GM21367 (cell line): ENCODE measurements around the gene ANP32B.
"Not testable (repeated sequence)": the region's sequence is repeated elsewhere in the genome, so short reads cannot be mapped to it uniquely, and the experiment has no call there.

ENCODE experiments used
- ATAC-seq: cut with Tn5 transposase; IDR thresholded peaks from one replicate; pipeline ENCODE4 v1.9.1; 2021; ENCODE audit not compliant: unreplicated experiment

Gene ANP32B

DNA sequence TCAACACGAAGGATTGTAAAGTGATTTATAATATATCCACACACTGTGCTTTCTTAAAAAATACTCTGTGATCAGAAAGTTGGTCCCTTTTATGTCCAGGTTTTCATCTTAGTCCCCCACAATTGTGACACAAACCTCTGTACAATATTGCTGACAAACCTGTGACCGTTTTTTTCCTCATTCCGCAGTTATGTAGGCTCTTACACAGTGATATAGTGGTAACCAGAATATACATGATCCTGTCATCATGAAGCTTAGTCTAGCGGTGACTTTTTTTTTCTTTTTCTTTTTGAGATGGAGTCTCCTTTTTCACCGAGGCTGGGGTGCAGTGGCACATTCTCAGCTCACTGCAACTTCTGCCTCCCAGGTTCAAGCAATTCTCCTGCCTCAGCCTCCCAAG lies 8.7 kb downstream of the ANP32B start:
- no peak for ATAC-seq

DNA sequence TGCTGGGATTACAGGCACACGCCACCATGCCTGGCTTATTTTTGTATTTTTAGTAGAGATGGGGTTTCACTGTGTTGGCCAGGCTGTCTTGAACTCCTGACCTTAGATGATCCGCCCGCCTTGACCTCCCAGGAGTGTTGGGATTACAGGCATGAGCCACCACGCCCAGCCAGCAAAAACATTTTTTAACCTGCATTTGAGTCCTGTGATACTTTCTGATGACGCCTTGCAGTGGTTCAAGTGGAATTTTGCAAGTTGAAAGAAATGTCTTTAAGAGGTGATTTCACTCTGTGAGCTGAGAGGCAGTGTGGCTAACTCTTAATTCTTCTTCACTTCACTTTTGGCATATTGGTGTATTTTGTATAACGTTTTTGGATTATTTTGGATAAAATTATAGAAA lies 9.1 kb downstream of the ANP32B start:
- no peak for ATAC-seq

DNA sequence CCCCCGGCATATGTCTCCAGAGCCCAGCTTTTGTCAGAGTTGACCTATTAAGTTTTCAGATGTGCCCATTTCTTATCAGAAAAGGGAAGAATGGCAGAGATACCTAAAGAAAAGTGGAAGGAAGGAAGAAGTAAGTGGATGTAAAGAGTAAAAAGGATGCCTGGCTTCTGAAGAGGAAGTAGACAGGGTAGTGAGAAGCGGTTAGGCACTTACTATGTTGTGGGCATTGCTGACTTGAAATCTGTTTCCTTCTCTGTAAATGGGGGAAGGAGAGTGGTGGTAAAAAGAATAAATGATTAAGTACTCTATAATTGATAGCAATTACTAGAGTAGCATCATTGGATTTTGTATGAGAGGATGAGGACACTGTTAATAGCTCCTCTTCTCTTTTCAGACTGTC lies 9.9 kb downstream of the ANP32B start:
- no peak for ATAC-seq

DNA sequence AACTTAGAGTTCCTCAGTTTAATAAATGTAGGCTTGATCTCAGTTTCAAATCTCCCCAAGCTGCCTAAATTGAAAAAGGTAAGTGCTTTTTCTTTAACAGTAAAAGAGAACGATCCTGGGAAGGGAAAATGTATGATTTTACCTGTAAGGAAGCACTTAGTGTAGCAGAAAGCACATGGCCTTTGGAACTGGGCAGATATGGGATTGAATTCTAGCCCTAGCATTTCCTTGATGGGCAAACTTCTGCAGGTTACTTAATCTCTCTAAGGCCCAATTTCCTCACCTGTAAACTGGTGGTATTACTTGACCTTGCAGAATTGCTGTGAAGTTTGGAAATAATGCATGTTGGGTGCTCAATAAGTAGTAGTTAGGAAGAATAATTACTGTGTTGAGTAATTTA lies 11.6 kb downstream of the ANP32B start:
- ATAC-seq: no peak

DNA sequence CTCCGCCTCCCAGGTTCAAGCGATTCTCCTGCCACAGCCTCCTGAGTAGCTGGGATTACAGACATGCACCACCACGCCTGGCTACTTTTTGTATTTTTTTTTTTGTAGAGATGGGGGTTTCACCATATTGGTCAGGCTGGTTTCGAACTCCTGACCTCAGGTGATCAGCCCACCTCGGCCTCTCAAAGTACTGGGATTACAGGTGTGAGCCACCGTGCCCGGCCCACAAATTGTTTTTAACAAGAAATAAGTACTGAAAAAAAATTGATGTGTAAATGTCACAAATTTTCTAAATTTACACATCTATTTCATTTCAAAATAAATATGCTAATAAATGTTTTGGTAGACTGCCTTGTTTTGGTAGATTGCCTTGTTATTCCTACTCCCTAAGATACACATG lies 13.5 kb downstream of the ANP32B start:
- not testable (repeated sequence) for ATAC-seq

DNA sequence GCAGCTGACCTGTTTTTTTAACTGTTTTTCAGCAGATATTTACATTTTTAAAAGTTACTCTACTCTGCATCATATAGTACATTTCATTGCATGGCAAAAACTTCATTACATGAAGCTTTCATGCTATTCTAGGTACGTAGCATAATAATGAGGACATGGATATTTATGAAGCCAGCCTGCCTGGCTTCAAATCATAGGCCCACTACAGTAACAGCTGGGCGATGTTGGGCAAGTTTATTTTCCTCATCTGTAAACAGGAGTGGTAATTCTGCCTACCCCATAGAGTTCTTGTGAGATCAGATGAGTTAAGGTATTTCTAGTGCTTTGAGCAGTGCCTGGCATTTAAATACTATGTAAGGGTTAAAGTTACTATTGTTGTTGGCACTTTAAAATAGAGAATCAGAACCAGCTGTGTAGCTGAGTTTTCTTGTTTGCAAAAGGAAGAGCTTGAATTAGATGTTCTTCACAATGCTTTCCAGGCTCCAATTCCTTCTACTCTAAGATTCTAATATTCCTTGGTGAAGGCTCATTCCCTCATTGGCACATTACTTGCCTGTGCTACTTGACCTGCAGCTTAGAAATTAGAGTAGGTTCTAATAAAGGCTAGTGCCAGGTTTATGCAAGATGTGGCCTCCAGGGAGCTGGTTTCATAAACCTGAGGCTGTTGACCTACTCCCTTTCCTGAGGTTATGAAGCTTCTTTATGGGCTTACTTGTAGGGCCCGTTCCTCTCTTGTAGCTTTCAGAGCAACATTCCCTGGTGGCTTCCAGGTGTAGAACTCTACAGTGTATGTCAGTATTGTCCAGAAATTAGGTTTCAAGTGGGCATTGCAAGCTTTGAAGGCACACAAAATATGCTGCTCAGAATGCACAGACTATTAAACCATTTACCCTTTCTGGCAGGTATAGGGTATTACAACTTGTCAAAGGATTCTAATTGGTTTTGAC lies 14.5 kb downstream of the ANP32B start:
- no peak for ATAC-seq

DNA sequence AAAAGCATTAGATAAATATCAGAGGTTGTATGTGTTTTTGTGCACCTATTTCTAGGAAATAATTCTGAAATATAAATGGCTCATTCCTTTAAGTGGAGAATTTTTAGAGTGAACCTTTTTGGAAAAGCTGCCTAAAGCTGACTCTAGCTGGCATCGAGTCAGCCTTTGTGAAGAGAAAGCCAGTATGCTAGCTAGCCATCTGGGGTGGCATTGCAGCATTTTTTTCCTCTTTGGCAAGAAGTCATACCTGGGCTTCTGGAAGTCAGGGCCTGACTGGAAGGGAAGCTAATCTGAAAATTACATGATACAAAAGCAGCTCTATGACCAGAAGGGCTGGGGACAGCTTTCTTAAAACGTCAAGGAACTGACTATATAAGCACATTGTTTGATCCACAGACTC lies 19.7 kb downstream of the ANP32B start:
- ATAC-seq: no peak

DNA sequence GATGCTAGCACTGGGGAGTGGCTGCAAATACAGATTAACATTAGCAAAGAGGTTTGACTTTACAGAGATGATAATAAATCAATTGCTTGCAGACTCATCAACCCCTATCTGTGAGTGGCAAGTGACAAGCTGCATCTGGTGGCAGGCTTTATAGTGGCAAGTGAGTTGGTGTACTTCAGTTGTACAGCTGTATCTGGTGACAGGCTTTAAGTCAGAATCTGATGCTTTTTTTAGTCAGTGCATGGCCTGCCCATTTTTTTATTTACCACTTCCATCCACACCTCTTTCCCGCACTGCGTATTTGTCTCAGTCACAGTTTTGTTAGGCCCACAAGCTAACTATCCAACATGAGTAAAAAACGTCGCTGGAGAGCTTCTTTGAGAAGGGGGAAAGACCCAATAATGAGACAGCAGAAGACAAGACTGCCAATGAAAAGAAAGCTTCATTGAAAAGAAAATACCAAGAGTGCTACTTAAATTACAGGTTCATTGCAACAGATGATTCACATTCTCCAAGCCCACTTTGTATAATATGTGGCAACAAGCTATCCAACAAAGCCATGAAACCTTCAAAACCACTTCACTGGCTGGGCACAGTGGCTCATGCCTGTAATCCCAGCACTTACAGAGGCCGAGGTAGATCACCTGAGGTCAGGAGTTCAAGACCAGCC lies 23.1 kb downstream of the ANP32B start:
- no peak for ATAC-seq

DNA sequence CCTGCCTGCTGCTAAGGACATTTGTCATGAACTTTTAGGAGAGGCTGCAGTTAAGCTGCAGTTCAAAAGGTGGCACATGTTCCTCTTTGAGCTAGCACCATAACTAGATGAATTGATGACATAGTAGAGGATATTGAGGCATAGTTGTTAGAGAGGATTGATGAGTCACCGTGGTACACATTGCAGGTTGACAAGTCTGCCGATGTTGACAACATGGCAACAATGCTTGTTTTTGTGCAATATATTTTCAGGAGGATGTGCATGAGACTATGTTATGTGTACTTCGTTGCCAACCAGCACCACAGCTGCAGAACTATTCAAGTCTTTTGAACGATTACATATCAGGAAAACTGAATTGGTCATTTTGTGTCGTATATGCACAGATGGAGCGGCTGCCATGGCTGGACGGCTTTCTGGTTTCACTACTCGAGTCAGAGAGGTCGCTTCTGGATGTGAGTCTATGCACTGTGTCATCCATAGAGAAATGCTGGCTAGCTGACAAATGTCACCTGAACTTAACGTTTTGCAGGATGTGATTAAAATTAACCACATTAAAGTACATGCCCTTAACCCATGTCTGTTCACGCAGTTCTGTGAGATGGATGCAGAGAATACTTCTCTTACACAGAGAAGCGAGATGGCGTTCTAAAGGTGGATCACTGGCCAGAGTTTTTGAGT lies 24.2 kb downstream of the ANP32B start:
- no peak for ATAC-seq

DNA sequence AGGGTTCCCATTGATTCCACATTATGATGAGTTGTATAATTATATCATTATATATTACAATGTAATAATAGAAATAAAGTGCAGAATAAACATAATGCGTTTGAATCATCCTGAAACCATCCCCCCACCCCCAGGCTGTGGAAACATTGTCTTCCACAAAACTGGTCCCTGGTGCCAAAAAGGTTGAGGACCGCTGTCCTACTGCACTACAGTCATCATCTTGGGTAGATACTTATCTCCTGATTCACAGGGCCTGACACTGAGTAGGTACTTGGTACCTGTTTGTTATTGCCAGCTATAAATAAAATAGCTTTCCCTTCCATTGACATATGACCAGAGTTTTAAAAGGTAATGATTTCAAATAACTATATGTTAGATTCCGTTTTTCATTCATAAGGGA lies 25.6 kb downstream of the ANP32B start:
- ATAC-seq: no peak

DNA sequence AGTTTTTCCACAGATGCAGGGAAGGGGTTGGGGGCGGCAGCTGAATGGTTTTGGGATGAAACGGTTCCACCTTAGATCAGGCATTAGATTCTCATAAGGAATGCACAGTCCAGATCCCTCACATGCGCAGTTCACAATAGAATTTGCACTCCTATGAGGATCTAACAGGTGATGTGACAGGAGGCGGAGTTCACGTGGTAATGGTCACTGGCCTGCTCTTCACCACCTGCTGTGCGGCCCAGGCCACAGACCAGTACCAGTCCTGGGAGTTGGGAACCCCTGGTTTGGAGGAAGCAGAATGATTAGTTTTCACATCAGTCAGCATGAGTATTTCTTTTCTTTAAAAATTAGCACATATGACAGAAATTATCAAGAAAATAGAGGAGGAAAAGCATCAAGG lies 26.3 kb downstream of the ANP32B start:
- ATAC-seq: no peak

DNA sequence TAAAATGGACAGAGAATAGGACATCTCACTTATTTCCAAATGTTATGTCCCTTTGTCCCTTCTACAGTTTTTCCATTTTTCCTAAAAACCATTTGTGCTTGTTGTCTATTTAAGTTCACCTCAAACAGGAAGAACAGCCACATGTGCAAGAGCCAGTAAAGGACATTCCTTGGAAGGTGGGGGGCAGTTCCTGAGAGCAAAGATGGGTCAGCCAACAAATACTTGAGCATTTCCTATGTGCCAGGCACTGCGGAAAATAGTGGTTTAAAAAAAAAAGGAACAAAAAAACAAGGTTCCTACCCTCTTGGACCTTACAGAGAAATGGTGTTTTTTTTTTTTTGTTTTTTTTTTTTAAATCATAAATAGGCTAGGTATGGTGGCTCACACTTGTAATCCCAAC lies 26.8 kb downstream of the ANP32B start:
- ATAC-seq: no peak

DNA sequence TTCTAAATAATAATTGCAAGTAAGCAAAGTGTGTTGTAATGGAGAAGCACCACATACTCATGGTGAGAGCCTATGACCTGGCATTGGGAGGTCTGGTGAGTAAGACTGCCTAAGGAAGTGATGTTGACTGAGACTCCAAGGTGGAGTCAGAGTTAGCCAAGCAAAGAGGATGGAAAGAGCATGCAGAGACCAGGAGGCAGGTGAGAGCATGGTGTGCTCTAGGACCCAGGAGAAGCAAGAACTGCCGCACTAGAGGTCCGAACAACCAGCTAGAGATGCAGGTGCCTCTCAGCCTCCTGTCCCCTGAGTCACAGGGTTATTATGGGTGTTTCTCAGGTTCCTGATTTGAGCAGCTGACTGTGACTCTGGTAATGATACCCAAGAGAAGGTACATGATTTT lies 27.3 kb downstream of the ANP32B start:
- ATAC-seq: peak; percentile 82

DNA sequence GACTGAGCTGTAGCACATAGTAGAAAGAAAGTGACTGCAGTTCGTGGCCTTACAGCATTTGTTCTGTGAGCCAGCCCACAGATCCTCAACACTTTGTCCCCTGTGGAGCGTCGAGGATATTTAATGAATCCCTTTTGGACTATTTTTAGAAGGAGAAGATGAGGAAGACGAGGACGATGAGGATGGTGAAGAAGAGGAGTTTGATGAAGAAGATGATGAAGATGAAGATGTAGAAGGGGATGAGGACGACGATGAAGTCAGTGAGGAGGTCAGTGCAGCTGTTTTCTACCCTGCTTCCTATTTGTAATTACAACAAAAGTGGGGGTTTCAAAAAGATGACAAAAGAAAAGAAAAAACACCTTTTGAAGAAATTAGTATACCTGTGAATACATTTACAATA lies 28.0 kb downstream of the ANP32B start:
- no peak for ATAC-seq

DNA sequence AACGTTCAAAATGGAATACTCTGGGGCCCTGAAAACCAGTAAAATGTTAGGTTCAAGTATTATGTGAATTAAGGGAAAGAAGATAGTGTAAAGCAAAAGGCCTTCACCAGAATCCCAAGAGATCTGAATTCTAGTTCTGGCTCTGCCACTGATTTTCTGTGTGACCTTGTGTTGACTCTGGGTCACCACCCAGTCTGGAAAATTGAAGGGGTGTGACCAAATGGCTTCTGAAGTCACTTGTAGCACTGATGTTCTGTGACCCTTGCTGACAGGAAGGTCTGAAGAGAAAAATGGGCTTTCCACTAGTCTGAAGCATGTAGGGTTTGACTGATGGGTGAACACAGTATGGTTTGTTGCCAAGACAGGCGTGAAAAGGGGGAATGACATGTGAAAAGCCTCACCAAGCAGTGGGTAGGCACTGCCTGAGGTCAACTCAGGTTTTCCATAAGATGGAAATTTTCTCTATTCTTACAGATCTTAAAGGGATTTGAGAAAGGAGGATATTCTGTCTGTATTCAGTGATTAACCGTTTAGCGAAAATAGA lies 33.1 kb downstream of the ANP32B start:
- ATAC-seq: no peak

DNA sequence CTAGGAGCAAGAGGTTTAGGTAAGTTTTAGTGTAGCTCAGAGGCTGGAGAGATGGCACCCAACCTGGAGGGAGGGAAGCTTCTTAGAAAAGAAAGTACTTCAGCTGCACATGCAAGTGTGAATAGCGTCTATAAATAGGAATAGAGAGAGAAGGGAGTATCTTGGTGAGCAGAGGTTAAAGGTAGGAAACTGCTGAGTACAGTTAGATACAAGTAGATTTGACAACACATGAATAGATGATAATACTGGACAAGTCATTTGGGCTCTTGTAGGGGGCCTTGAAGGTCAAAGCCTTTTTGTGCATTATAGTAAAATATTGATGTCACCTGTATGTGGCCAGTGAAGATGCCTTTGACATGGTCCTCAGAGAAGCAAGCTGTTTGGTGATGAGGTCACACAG lies 34.2 kb downstream of the ANP32B start:
- ATAC-seq: no peak

DNA sequence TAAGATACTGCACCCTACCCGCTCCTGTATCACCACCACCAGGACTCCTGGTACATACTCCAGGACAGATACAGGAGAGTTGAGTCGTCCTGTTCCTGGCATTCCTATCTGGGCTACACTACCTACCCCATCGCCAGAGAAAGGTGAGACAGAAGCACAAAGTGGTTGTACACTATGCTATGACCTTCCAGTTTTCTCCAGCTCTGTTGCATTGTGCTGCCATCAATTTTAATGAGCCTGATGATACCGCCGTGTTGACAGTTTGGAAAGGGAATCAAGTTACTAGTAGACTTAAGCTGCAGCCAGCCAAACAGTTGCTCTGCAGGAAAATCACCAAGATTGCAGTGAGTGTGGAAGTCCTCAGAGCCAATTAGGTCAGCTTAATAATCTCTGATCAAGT lies 35.2 kb downstream of the ANP32B start:
- ATAC-seq: no peak

DNA sequence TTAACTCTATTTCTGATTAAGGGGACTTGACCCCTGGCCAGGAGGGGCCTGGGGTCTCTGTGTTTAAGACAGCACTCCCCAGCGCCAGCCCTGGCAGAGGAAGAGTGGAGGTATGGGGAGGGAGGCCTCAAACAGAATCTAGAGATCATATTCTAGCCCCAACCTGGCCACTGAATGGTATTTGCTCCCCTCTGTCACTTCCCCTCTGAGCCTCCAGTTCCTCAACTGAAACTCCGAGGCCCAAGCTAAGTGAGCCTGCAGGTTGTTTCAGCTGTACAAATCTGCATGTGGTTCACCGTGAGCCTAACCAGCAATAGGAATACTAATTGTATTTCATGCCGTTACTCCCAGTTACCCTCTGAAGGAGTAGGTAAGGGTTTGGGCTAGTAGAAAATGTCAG lies 36.0 kb downstream of the ANP32B start:
- no peak for ATAC-seq

DNA sequence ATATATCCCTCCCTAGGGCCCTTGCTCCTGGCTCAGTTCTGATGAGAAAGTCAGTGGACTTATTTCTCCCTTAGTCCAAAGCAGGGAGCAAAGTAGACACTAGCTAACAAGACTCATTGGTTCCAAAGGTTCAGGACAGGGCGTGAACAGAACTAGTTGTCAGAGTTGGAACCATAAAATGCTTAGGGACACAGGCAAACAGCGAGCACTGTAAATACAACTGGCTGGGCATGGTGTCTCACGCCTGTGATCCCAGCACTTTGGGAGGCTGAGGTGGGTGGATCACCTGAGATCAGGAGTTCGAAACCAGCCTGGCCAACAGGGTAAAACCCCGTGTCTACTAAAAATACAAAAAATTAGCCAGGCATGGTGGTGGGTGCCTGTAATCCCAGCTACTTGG lies 36.7 kb downstream of the ANP32B start:
- ATAC-seq: not testable (repeated sequence)

DNA sequence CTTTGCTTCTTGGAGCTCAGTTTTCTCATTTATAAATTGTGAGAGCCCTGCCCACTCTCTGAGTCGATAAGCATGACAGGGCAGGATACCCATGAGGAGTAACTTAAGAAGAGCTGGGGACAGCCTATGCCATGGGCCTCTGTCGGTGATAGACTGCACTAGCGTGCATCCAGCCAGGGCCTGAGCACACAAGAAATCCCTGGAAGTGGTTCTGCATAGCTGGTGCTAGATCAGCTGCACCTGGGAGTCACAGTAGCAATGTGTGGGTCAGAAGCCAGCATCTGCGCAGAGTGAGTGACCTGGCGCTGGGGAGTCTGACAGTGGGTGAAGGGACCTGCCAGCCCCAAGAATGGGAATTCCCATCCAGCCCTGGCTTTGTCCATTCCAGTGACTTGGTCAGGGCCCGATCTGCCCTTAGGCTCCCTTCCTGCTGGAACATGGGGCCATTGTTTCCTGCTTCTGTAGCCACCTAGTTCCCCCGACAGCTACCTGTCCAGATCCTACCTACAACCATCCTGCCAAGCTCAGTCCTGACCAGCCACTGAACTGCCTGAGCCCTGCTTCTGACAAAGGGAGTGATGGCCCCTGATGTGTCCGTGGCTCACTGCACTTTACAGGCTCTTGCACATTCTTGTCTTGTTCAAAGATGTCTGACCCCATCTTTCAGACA lies 37.5 kb downstream of the ANP32B start:
- ATAC-seq: no peak
